ENCODE measurements around the gene SMOC1.

The SMOC1 gene

DNA sequence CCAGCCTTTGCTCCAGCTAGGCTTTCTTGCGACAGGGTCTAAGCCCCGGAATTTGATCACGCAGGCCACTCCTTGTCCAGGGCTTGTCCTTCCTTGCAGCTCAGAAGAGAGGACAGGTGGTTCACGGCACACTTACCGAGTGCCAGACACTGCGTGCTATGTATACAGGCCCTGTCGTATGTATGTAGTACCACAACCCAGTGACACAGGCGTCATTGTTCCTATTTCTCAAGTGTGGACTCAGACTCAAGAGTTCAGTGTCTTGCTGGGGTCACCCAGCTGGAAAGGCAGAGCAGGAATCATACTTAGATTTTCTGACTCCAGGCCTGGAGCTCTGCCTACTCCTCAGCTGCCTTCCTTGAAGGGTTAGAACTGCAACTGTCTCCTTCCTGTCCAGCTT, 153.9 kb downstream of the SMOC1 start:
- no peak for DNase-seq

DNA sequence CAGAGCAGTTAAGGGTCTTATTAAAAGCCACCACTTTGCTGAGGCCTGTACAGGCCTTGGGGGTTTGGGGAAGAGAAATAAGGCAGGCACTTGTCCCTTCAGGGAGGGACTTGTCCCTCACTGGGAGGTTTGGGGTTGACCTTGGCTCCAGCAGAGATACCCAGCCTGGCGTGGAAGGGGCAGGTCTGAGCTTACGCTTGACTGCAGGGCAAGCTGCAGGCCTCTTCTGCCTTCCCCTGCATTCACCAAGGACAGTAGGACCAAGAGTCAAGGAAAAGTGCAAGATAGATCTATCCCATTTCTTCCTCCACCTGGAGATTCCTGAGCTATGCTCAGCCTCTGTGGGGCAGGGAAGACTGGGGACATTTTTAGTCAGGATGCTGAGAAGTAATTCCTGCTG, 154.3 kb downstream of the SMOC1 start:
- DNase-seq, result no peak

DNA sequence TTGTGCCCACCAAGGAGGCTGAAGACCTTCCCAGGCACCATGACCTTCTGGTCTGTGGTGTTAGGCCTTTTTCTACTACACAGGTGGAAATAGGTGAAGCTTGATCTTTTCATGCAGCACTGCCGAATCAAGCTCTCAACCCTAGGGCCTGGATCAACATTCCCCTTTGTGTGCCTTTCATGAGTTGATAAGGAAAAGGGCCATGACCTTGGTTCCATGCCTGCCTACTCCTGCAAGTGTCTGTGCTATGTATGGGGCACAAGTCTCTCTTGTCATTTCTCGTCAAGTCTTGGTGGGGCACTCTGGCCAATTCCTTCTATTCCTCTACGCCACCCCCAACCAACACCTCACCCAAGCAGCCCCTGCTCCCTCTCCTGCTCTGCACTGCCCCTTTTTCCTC, 155.0 kb downstream of the SMOC1 start:
- DNase-seq, result no peak

DNA sequence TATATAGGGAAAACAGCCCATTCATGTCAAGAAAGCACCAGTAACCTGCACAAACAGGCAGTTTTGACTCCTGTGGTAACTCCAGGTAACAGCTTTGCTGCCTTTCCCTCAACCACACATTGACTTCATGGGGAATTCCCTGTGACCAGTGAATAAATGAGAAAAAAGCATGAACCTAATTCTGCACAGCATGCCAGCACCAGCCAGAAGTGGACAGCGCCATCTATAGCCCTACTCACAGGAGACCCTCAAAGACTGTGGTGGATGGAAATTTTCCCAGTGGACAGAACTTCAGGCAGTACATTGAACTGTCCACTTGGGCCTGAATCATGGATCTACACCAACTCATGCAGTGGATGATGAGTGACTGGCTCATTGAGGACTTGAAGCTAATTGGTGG, 157.4 kb downstream of the SMOC1 start:
- no peak for DNase-seq

DNA sequence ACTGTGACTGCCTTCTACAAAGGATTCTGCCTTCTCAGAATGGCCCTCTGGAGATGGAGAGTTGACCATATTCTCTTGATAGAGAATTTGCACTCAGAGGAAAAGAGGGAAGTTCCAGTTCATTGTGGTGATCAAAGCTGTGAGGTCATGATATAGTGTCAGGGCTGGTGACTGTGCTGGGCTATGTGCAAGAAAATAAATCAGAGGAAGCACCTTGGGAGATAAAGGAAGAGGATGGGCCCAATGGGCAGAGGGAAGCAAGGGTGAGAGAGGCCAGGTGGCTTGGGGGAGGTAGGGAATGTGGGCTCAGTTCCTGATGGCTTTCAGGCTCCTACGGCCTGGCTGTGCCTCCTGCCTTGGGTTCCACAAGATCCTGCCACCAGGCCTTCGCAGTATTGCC, 163.8 kb downstream of the SMOC1 start:
- DNase-seq, result no peak

DNA sequence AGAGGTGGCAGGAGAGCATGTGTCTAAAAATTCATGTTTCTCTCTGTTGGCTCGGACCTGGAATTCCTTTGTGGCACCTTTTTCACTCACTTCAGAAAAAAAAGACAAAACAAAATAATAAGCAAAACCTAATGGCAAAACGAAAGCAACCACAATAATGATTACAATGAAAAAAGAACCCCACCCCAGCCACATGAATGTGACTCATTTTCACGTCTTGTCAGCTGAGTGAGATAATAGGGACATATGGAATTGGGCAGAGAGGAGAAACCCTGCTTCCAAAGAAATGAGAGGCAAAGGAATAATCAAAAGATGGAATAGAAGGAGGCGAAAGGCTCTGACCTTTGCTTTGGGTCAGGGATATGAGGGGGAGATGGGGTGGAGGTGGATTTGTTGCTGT, 166.1 kb downstream of the SMOC1 start:
- DNase-seq, result no peak

DNA sequence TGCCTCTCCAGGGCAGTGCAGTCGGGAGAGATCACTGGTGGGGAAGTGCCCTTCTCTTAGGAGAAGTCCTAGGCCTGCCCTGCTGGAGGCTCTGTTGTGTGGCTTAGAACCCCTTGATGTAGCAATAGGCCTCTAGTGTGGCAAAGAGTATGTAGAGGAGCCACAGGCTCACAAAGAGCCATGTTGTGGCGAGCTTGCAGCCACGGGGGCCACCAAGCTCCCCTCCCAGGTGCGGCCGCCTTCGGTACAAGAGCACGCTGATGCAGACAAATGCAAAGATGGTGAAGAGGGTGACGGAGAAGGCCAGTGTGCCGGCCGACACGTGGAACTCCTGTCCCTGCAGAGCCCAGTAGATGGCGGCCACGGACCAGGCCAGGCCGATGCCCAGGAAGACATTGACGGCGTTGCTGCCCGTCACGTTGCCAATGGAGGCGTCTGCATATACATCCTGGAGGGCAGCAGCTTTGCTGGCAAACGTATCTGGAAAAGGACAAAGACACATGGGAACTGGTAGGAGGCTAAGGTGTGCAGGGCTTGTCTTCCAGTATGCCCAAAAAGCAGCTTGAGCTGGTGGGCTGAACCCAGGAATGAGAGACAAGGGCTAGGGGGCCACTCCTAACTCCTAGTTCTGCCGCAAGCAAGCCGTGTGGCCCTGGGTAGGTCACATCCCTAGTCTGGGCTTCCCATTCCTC, 166.8 kb downstream of the SMOC1 start:
- peak in 48 of 56 donors; percentile 4 to 81 (median 38) for DNase-seq

DNA sequence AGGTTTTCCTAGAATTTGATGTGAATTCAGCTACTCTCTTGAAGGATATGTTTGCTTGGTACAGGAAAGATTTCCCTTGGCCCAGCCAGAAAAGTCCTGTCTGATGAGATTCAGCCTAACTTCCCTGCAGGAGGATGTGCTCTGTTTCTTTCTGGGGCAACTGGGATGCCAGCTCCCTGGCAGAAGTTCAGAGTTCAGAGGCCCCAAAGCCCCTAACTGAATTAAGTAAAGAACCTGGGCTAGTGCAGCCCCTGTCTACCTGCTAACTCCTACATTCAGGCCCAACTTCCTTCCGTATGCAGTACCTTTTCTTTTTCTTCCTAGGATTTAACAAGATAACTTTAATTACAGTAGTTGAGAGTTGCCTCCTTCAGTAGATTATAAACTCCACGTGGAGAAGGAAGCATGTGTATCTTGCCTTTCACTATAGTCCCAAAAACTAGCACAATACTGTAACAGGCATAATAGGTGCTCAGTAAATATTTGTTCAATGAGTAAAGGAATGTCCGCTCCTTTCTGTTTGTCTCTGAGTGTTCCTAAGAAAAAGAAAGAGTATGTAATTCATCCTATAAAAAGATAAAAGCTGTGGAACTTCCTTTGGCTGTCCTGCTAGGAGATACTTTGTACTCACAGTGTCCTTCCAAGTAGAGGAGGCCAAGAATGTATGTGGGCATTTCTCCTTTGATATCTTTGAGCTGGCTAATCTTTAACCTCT, 168.5 kb downstream of the SMOC1 start:
- DNase-seq, result no peak

DNA sequence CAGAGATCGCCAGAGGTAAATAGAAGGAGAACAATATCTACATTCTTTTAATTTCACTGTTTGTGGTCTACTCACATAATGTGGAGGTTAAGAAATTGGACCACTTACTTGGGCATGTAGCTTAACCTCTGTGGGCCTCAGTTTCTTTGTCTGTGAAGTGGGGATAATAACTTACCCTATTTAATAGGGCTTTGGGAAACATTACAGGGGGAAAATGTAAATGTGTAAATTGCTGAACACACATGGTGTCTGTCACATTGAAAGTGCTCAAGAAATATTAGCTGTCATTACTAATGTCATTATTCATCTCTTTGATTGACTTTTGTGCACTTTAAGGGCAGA, 169.1 kb downstream of the SMOC1 start:
- DNase-seq, result no peak

DNA sequence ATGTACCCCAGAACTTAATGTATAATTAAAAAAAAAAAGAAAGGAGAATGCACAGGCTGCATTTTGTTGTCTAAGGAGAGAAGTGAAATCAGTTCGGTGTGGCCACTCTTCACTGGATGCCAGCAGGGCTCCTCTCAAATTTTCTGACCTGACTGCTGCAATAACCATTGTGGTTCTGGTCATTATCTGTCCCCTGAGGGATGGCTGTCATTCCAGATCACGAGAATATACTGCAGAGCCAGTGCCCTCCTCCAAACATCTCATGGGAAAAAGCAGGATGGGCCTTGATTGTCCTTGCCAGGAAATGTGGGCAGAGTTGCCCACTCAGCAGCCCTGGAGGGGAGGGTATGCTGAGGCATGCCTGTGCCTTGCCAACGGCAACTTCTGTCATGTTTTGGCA, 170.4 kb downstream of the SMOC1 start:
- DNase-seq, result no peak

DNA sequence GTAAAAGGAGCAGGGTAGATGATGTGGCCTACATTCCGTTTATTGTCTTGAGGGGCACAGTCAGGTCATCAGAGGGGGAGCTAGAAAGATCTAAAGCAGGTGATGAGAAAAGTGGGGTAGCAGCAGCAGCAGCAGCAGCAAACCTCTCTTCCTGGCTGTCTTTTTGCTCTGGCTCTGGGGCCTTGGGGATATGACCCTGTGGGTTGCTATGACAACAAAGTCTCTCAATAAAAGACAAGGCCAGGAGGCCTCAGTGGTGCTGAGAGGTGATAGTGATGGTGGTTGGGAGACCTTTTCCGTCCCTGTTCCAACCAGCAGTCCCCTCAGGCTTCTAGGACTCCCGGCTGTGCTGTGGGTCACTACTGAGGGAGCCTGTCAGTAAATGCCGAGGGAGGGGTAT, 170.9 kb downstream of the SMOC1 start:
- DNase-seq, result no peak

DNA sequence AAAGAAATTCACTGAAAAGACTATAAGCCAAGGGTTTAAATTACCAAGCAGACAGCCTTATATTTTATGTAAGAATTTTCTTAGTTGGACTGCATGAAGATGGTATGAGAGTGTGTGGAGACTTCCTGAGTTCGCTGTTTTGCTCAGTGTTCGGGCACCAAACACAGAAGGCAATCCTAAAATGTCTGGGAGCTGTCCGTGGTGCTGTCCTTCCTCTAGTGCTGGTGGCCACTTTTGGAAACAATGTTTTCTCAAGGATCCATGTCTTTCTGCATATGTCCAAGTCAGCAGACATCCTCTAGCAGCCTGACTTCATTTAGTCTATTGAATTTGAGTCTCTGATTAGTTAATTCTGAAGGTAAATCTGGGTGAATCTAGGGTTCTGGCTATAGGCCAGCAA, 173.8 kb downstream of the SMOC1 start:
- no peak for DNase-seq

DNA sequence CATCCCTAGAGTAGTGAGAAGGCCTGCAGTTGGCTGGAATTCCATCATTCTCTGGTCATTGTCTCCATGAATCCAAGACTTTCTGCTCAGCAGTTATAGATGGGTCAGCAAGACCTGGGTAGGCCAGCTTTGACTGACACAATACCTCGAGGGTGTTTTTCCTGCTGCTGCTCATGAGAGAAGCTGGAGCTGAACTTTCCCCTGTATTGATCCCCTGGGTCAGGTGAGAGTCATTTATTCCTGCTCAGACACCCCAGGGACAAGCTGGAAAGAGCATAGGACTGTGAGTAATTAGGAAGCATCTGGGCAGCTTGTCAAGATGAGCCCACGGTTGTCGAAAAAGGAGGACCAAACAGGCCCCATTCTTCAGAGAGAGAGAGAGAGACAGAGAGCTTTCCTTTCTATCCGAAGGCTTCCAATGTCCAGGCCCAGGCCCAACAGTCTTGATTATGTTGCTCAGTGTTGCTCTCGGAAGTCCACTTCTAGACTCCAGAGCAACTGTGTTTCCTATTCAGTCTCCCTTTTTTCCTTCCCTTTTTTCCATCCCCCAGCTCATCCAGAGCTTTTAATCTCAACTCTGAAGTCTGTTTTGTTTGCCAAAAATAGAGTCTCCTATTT, 178.4 kb downstream of the SMOC1 start:
- no peak for DNase-seq

DNA sequence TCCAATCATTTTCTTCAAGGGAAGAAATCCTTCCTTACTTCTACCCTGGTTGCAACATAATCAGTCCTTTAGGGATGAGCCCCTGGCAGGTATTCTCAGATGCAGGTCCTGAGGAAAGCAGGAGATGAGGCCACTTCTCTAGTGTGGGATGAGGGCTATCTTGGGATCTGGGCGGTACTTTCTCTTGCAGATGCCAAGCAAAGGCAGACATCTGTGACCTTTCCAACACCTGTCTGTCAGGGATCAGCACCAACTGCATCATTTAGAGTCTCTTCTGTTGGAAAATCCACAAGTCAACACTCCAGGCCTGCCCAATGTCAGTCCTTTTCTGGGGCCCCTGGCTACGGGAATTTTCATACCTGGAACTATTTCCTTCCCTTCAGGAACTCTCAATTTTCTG, 180.3 kb downstream of the SMOC1 start:
- DNase-seq, result no peak

DNA sequence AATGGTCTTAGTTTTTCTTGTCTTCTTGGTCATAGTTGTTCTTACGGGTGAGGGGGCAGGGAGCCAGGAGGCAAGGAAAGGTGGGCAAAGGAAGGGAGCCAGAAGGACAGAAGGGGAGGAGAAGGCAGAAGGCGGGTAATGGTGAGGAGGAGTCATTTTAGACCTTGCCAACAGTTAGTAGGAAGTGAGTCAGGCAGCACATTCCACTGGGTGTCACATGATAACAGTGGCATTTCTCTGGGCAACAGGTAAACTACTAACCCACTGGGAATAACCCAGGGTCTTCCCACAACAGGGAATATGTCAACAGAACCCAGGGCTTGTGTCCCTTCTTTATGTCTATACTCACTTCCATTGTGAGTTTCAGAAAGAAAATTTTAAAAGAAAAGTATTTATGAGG, 181.9 kb downstream of the SMOC1 start:
- no peak for DNase-seq

DNA sequence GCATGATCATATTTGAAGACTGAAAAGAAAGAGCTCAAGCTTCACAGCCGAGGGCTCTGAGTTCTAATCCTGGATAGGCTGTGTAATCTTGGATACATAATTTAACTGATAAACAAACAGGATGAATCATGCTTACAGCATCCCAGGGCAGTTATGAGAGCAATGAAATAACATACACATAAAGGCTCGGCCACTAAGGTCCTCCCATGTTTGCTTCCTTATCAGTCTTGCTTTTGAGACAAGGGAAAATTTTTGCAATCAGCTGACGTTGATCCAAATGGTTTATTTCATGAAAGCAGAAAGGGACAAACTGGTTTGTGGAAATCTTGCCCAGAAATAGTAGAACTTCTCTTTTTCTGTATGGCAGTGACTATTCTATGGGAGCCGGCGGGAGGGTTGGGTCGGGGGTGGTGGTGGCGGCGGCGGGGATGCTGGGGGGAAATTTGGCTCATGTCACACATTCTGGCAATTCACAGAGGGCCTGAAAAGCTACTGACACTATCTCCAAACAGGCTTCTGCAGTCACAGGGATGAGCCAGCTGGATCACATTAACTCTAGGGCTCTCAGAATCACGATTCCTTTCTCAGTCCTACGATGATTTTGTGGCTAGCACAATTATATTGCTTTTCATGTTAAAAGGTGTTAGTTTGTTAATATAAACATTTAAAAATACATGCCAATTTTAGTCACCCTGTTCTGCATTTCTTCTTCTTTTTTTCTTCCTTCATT, 185.1 kb downstream of the SMOC1 start:
- DNase-seq, result no peak

DNA sequence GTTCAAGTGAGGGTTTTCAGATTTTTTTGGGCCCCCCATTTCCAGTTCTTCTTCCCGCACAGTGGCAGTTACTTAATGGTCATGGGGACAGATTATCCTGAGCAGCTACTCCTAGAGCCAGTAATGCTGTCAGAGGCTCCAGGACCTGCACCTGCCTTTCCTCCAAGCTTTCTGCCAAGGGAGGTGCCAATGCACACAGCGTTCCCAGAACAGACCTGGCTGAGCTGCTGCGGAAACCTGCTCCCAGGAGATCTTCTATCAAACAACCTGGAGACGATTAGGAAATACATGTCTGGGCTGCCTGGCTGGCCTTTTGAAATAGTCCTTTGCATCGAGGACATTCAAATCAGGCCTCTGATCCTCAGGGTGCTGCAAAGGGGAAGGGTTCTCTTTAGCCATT, 188.6 kb downstream of the SMOC1 start:
- no peak for DNase-seq

DNA sequence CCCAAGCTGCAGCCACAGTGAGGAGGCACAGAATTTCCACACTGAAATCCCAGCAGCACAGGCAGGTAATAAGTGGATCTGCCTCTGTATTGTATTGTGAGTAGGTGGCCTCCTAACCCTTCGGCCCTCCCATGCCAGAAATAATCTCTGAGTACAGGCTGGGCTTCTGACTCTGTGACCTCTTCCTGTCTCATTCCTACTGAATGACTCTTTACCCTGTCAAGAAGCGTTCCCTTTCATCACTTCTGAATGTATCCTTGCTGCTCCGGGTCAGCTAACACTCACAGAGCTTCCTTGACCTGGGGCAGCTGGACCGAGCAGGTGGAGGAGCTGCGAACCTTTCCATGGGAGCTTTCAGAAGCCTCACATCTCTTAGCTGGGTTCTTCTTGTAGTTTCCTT, 190.0 kb downstream of the SMOC1 start:
- no peak for DNase-seq

DNA sequence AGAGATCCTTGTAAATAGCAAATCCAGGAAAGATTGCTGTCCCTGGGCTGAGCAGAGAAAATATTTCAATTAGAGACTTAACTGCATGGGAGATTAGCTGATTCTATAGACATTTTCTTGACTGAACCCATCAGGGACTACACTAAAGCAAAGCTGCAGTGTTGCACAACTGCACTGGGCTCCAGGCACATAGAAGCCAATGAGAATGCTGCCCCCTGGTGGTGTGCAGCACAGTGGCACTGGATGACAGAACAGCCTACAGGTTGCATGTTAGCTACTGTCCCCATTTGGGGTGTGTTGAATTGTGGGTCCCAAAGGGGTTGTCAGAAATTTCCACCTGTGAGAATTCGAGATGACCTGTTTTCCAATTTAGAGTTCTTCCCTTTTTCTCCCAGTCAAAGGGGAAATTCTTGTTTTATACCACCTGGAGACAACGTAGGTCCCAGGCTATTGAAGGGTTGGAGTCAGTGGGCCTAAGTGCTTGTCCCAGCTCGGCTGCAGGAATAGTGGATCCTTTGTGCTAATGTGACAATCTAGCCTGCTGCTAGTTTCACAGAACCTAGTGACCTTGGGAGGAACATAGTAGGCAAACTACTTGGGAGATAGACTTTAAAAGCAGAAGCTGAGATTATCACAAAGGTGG, 194.8 kb downstream of the SMOC1 start:
- peak in 32 of 56 donors; percentile 3 to 75 (median 28) for DNase-seq

DNA sequence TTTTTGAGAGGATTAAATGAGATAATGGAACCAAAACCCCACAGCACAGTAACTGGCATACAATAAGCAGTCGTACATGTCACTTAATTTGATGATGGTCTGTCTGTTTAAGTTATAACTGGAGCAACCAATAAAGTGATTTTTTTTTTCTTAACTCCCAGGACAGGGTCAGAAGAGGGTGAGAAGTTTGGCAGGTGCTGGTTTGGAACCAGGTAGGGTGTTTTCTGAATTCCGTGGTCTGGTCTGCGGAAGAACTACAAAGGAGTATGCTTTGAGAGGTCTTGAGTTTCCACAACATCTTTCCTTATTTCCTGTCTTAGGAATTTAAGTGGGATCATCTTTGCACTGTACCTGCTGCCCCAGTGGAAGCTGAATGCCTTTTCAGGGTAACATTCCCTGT, 197.8 kb downstream of the SMOC1 start:
- DNase-seq, result no peak

DNA sequence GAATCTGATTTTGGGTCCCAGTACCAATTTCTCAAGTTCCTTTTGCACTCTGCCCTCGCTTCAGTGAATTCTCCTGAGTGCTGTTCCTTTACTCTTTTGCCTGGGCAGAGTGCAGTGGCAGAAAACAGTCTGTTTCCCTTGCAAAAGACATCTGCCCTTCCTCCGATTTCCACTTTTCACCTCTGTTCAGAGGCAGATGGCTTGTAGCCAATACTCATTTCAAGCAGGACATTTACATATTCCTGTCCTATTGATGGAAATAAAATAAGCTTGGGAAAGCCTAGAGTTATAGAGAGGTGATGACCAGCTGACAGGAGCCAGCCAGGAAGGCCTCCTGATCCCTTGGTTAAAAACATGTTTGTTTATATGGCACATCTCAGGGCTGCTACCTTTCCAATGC, 198.5 kb downstream of the SMOC1 start:
- no peak for DNase-seq

DNA sequence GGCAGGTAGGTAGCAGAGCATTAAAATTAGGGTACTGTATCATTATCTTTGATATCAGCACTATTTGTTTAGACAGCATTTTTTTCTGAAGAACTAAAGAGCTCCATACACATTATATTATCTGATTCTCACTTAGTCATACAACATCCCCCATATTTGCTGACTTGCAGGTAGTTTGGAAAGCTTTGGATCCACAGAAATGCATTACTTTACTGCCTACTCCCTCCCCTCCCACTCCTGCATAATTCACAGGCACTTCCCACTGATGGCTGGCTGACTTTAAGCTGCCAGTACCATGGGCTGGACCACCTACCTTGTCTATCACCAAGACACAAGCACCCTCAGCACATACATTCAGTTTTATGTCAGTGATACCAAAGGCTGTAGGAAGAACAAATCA, 199.1 kb downstream of the SMOC1 start:
- DNase-seq, result no peak
